GM19455 (cell line): ENCODE results near the gene EXOSC3.
"Not testable (repeated sequence)": the region's sequence is repeated elsewhere in the genome, so short reads cannot be mapped to it uniquely, and the experiment has no call there.

Source experiments
- ATAC-seq: cut with Tn5 transposase; IDR thresholded peaks from one replicate; pipeline ENCODE4 v1.9.1; 2021; ENCODE audit not compliant: unreplicated experiment

EXOSC3 gene

GRCh38 chr9:37784616-37785483, at the start of gene EXOSC3:
Gene EXOSC3 (minus strand): TSS chr9:37785064. CDS start chr9:37785044, 20 bp downstream.
- ATAC-seq, result peak; percentile 94

- no peak for ATAC-seq
Measured at GRCh38 chr9:37827483-37828165, 42.8 kb upstream of the EXOSC3 start.

GRCh38 chr9:37825174-37825573, 40.3 kb upstream of the EXOSC3 start:
- ATAC-seq, result not testable (repeated sequence)

- ATAC-seq, result no peak
Measured at GRCh38 chr9:37820142-37820541, 35.3 kb upstream of the EXOSC3 start.

- ATAC-seq, result no peak
Measured at GRCh38 chr9:37818849-37819248, 34.0 kb upstream of the EXOSC3 start.

GRCh38 chr9:37812773-37813379, 28.0 kb upstream of the EXOSC3 start:
- ATAC-seq, result no peak

GRCh38 chr9:37811906-37812476, 27.1 kb upstream of the EXOSC3 start:
- no peak for ATAC-seq

GRCh38 chr9:37809676-37810075, 24.8 kb upstream of the EXOSC3 start:
- ATAC-seq, result not testable (repeated sequence)

GRCh38 chr9:37806271-37806670, 21.4 kb upstream of the EXOSC3 start:
- ATAC-seq, result no peak

GRCh38 chr9:37801959-37802711, 17.3 kb upstream of the EXOSC3 start:
- ATAC-seq, result no peak

GRCh38 chr9:37801287-37801850, 16.5 kb upstream of the EXOSC3 start:
- ATAC-seq, result peak; percentile 54

- ATAC-seq, result peak; percentile 64
Measured at GRCh38 chr9:37800631-37801286, 15.9 kb upstream of the EXOSC3 start, which contains the start of gene DCAF10. Gene DCAF10 (plus strand): TSS chr9:37800797. CDS start chr9:37800867, 70 bp downstream.

- ATAC-seq, result no peak
Measured at GRCh38 chr9:37798677-37799076, 13.8 kb upstream of the EXOSC3 start.

- ATAC-seq, result no peak
Measured at GRCh38 chr9:37796232-37796631, 11.4 kb upstream of the EXOSC3 start.

GRCh38 chr9:37792122-37792521, 7.3 kb upstream of the EXOSC3 start:
- ATAC-seq, result no peak

- no peak for ATAC-seq
Measured at GRCh38 chr9:37790096-37790495, 5.2 kb upstream of the EXOSC3 start.

- ATAC-seq, result no peak
Measured at GRCh38 chr9:37788332-37788731, 3.5 kb upstream of the EXOSC3 start.

GRCh38 chr9:37787059-37787458, 2.2 kb upstream of the EXOSC3 start:
- ATAC-seq, result no peak

- ATAC-seq, result no peak
Measured at GRCh38 chr9:37784291-37784615, 611 bp downstream of the EXOSC3 start.

GRCh38 chr9:37778534-37778933, 6.3 kb downstream of the EXOSC3 start:
- no peak for ATAC-seq
